ENCODE data around the gene GALNS.

GRCh38 chr16:88877564-88878289 lies 21.0 kb upstream of the GALNS start:
- no peak for TF ChIP-seq CTCF (IDR thresholded peaks at IDR 0.05)
- no peak for TF ChIP-seq POLR2A (IDR thresholded peaks at IDR 0.05)
